ENCODE measurements around the gene KCNH2. TPM values are rescaled to one million over a fixed set of nuclear protein-coding genes. Genes with fewer than 3 reads are reported as not detected.

KCNH2 gene
- total RNA-seq, 4 donors from 2014 or later: 0.33 to 0.93 (median 0.63) TPM

DNA sequence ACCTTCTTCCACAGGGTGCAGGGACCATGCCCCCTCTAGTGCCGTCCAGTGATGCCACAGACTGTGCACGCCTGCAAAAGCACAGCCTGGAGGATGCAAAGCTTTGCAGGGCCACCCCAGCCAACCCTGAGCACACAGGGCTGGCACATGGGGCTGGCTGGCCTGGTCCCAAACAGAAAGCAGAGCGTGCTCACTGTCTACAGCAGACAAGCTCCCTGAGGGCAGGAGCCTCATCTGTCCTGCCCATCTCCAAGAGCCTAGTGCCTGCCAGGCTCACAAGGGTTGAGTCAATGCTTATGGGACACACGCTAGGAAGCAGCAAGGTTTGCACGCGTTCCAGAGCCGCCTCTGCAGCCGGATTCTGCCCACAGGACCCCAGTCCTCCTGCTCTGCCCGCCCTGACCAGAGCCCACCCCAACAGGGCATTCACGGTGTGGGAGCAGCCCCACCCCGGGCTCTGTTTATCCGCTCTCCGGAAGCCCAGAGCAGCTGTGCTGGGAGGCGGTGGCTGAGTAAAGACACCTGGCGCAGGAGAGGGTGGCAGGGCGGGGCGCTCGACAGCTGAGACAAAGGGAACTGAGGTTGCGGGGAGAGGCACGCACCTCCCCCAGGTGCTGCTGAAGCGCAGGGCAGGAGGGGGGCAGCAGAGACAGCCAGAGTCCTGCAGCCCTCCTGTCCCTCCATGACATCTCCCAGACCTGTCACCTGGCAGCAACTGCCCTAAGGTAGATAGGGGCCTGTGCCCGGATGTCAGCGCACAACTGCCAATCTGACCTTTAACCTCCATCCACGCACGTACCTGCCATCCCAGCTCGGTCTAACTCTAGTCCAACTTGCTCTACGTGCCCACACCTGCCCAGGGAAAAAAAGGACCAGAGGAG lies 4.3 kb downstream of the KCNH2 start:
- H3K9me3 ChIP-seq: no peaks in the 10 kb centered on the region
- intact Hi-C loops (cut with DNase I): no loop called here
- H3K27me3 ChIP-seq: peaks cover 18% of the 10 kb centered on the region
- H3K36me3 ChIP-seq: no peaks in the 10 kb centered on the region
- H3K27ac ChIP-seq: no peak overlapping the region
- 58 to 66% methylated on average over 17 to 23 of the region's 27 CpGs for WGBS, 2 donors
- H3K4me3 ChIP-seq (replicated peaks in 1 of 3): no peak overlapping the region
- H3K4me1 ChIP-seq: peaks cover 9 to 23% of the 10 kb centered on the region in 2 donors
- TF ChIP-seq POLR2A (IDR thresholded peaks at IDR 0.05): no peak
- TF ChIP-seq, protein P1, sequence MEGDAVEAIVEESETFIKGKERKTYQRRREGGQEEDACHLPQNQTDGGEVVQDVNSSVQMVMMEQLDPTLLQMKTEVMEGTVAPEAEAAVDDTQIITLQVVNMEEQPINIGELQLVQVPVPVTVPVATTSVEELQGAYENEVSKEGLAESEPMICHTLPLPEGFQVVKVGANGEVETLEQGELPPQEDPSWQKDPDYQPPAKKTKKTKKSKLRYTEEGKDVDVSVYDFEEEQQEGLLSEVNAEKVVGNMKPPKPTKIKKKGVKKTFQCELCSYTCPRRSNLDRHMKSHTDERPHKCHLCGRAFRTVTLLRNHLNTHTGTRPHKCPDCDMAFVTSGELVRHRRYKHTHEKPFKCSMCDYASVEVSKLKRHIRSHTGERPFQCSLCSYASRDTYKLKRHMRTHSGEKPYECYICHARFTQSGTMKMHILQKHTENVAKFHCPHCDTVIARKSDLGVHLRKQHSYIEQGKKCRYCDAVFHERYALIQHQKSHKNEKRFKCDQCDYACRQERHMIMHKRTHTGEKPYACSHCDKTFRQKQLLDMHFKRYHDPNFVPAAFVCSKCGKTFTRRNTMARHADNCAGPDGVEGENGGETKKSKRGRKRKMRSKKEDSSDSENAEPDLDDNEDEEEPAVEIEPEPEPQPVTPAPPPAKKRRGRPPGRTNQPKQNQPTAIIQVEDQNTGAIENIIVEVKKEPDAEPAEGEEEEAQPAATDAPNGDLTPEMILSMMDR (IDR thresholded peaks at IDR 0.05): no peak
- no peak for DNase-seq

DNA sequence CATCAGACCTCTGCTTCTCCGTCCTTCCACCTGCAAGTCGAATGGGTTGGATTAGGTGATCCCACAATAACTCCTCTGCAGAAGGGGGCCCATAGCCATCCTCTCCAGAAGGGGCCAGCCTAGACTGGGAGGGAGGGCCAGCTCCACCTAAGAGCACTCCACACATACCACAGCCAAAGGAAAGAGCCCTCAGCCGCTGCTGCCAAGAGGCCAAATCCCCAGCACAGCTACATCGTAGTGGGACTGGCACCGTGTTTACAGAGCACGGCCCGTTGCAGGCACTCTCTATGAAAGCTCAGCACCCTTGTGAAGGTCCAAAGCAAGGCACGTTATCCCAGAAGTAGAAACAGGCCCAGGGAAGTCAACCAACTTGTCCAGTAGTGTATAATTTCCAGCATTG lies 5.4 kb downstream of the KCNH2 start:
- H3K9me3 ChIP-seq: no peaks in the 10 kb centered on the region
- no peak for DNase-seq
- peaks cover 17% of the 10 kb centered on the region for H3K27me3 ChIP-seq
- WGBS, 2 donors: 48 to 60% methylated on average over 8 of the region's 8 CpGs
- H3K27ac ChIP-seq: no peak overlapping the region
- no peak for TF ChIP-seq POLR2A (IDR thresholded peaks at IDR 0.05)
- TF ChIP-seq, protein P1 (IDR thresholded peaks at IDR 0.05): no peak
- H3K4me3 ChIP-seq (replicated peaks in 1 of 3): no peak overlapping the region
- H3K36me3 ChIP-seq: no peaks in the 10 kb centered on the region
- peaks cover 9 to 16% of the 10 kb centered on the region in 2 donors for H3K4me1 ChIP-seq
- intact Hi-C loops (cut with DNase I): no loop called here

DNA sequence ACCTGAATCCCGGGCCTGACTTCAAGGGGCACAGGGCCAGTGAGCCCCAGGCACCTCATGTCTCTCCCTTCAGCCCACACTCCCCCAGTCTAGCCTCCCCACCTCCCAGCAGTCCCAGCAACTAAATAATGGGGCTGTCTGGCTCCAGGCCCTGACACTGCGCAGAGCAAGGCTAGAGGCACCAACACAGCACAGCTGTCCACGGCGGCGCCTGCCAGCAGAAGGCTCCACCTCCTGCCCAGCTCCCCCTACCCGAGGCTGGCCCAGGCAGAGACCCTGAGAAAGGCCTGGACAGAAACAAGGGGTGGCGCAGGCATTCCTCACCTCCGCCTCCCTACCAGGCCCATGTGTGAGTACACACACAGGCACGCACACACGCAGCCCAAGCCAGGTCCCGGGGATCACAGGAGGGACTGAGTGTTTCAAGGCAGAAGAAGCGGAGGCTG lies 6.1 kb downstream of the KCNH2 start:
- Histone ChIP-seq H3K36me3 (no peaks in the 10 kb centered on the region), H3K9me3 (no peaks in the 10 kb centered on the region), H3K4me1 (peaks cover 6 to 11% of the 10 kb centered on the region in 2 donors), H3K4me3 (replicated peaks in 1 of 3) (no peak overlapping the region), H3K27ac (no peak overlapping the region), H3K27me3 (peaks cover 11% of the 10 kb centered on the region)
- intact Hi-C loops (cut with DNase I): no loop called here
- 60 to 83% methylated on average over 2 to 8 of the region's 12 CpGs for WGBS, 2 donors
- DNase-seq: no peak
- no peak for TF ChIP-seq POLR2A (IDR thresholded peaks at IDR 0.05)
- TF ChIP-seq, protein P1 (IDR thresholded peaks at IDR 0.05): no peak

DNA sequence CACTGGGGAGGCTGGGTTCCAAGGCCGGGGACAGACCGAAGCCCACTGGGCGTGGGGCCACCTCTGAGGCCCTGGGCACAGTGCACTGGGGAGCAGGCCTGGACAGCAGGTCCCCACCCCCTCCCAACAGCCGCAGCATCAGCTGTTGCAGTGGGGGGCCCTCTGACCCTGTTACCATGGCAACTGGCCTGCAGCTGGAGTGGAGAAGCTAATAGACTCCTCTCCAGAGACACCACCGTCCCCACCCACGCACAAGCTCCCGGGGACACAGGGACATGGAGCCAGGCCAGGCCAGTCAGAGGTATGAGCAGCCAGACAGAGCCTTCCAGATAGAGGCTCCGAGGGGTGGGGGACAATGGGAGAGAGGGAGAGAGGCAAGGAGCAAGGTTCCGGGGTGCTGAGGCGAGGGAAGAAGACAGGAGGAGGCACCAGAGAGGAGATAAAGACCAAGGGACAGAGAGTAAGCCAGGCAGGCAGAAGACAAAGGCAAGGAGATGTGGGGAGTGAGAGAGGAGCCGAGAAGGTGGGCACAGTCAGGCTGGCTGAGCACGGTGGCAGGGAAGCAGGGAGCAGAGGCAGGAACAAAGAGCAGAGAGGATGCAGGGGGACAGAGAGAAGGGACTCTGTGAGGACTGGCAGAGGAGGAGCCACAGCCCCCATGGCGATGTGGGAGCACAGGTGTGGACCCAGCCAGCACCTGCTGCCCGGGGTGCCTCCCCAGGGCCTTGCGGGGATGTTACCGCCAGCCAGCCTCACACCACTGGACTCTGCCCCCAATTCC lies 6.7 kb downstream of the KCNH2 start:
- H3K9me3 ChIP-seq: no peaks in the 10 kb centered on the region
- intact Hi-C loops (cut with DNase I): no loop called here
- H3K36me3 ChIP-seq: no peaks in the 10 kb centered on the region
- H3K4me3 ChIP-seq (replicated peaks in 1 of 3): no peak overlapping the region
- TF ChIP-seq, protein P1 (IDR thresholded peaks at IDR 0.05): no peak
- no peak for TF ChIP-seq POLR2A (IDR thresholded peaks at IDR 0.05)
- H3K4me1 ChIP-seq: peaks cover 6 to 11% of the 10 kb centered on the region in 2 donors
- WGBS, 2 donors: 64 to 73% methylated on average over 15 of the region's 16 CpGs
- H3K27ac ChIP-seq: no peak overlapping the region
- H3K27me3 ChIP-seq: peaks cover 7% of the 10 kb centered on the region
- no peak for DNase-seq

All from thyroid gland (tissue), 4 donors.